H7 (cell line): ENCODE measurements around the gene CCDC141. TPM values are rescaled to one million over a fixed set of nuclear protein-coding genes. Genes with fewer than 3 reads are reported as not detected.
"Not testable (repeated sequence)": the region's sequence is repeated elsewhere in the genome, so short reads cannot be mapped to it uniquely, and the experiment has no call there.

Experiments used
- DNase-seq: peaks from one replicate; pipeline ENCODE4 v3.0.0; 2012
- H3K27me3 ChIP-seq: 2 replicates; pipeline ENCODE4 v1.6.0; 2011; ENCODE audit warnings: mild to moderate bottlenecking, low read length; ENCODE audit not compliant: control insufficient read depth, insufficient read depth
- H3K36me3 ChIP-seq: replicated peaks from 2 replicates; pipeline ENCODE4 v1.5.1; 2011; ENCODE audit warnings: low read length; ENCODE audit not compliant: control insufficient read depth, insufficient read depth
- H3K4me3 ChIP-seq: 2 replicates; pipeline ENCODE4 v1.5.1; 2011; ENCODE audit warnings: low read depth, mild to moderate bottlenecking, control low read depth, low read length, moderate library complexity; ENCODE audit not compliant: insufficient read depth
- total RNA-seq: library from RNA; depleted of rRNA; stranded (reverse); fragments of >200 nt; shearing (Covaris generic); gene quantifications from 2 replicates; pipeline ENCODE4 v1.2.3, GENCODE V29; 2014

CCDC141 gene
- total RNA-seq, 1 experiment from 2014 or later = 1.2 TPM

DNA sequence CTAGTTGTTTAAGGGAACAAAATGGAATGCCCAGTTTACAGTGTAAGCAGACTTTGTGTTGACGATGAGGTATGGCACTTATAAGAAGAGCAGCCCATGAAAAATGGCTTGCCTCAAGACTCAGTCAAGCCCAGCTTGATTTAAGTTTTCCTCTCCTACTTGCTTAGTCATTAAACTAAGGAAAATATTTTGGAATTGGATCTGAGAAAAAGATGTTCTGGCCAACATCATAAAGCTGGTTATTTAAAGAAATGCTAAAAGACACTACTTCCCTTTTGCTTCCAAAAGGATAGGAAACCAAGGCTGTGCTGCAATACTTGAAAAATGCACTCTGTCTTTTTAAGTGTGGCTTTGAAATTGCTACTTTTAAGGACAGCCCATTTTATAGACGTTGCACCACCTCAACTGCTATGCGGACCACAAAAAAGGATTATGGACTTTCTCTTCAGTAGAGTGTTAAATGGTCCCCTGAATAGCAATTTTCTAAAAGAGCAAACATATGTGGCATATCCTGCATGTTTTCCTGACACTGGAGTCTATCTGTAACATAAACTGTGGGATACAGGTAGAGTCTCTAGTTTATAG lies 32.1 kb downstream of the CCDC141 start:
- DNase-seq = no peak
- H3K27me3 ChIP-seq = no peaks in the 10 kb centered on the region
- H3K4me3 ChIP-seq = no peak overlapping the region
- no peaks in the 10 kb centered on the region for H3K36me3 ChIP-seq

- not testable (repeated sequence) for DNase-seq, H3K4me3 ChIP-seq, H3K27me3 ChIP-seq, H3K36me3 ChIP-seq
These were observed 35.7 kb downstream of the CCDC141 start for GRCh38 chr2:179014189-179014588.

DNA sequence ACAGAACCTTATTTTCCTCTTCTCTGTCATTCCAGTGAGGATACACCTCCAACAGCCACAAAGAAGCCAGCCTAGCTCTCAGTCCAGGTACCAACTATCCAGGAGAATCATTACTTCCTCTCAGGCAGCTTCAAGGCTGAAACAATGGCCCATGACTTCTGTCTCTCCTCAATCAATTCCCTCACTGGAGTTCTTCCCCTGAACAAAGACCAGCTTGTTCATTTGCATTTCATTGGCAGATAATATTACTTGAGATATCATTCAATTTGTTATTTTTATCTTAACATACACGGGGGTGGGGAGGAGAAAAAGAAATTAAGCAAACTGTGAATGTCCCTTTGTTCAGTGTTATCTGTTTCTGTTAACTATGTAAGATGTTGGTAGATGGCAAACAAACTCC lies 44.0 kb downstream of the CCDC141 start:
- Histone ChIP-seq H3K36me3 (no peaks in the 10 kb centered on the region), H3K27me3 (no peaks in the 10 kb centered on the region), H3K4me3 (no peak overlapping the region)
- no peak for DNase-seq

DNA sequence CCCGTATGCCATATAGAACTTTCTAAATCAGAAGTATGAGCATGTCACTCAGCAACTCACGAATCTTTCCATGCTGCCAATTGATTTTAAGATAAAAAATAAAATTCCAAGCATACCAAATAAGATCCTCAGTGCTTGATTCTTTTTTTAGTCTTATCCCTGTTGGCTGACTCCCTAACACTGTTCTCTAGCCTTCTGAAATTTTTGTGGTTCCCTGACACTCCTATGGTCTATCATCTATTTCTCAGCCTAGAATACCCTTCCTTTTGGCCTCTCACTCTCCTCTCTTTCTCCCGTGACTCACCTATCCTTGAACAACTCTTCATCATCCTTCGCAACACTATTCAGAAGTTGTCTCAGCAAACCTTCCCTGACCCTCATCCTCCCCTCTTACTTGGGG lies 50.5 kb downstream of the CCDC141 start:
- H3K27me3 ChIP-seq = no peaks in the 10 kb centered on the region
- H3K36me3 ChIP-seq = no peaks in the 10 kb centered on the region
- DNase-seq = no peak
- H3K4me3 ChIP-seq = no peak overlapping the region

DNA sequence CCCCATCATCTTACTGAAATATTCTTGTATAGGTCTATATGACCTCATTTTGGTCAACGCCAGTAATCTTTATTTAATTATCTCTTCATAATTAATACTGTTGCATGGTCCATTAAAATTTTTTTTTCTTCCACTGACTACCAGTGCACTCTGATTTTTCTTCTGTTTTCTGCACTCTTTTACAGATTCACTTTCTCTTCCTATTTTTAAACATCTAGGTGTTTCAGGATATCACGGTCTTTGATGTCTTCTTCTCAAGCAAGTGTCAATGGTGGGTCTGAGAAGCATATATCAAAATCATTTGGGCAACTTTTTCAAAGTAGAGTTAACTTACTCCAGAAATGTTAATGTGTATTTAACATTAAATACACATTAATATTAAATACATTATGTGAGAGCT lies 51.4 kb downstream of the CCDC141 start:
- Histone ChIP-seq H3K36me3 (no peaks in the 10 kb centered on the region), H3K27me3 (no peaks in the 10 kb centered on the region), H3K4me3 (no peak overlapping the region)
- no peak for DNase-seq

DNA sequence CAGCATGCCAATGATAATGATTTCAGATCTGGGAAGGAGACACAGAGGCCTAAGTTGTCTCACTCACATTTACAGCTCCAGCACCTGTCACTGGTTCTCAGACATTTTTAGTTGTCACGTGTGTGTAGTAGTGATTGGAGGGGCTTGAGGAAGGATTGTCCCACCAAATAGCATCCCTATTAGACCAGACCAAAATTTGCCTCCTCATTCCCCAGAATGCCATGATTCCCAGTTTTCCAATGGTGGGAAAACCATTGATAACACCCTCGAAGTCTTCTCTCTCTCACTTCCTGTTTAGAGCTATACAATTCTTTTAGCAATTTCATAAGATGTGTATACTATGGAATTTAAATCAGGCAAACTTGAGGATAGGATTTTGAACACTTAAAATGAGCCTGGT lies 52.5 kb downstream of the CCDC141 start:
- H3K27me3 ChIP-seq = no peaks in the 10 kb centered on the region
- H3K4me3 ChIP-seq = no peak overlapping the region
- H3K36me3 ChIP-seq = no peaks in the 10 kb centered on the region
- DNase-seq = no peak

- H3K4me3 ChIP-seq = no peak overlapping the region
- no peaks in the 10 kb centered on the region for H3K36me3 ChIP-seq
- DNase-seq = no peak
- H3K27me3 ChIP-seq = no peaks in the 10 kb centered on the region
These were observed 52.9 kb downstream of the CCDC141 start for GRCh38 chr2:178997067-178997466.

GRCh38 chr2:178994264-178994663 lies 55.7 kb downstream of the CCDC141 start:
- H3K4me3 ChIP-seq = no peak overlapping the region
- H3K36me3 ChIP-seq = no peaks in the 10 kb centered on the region
- H3K27me3 ChIP-seq = no peaks in the 10 kb centered on the region

DNA sequence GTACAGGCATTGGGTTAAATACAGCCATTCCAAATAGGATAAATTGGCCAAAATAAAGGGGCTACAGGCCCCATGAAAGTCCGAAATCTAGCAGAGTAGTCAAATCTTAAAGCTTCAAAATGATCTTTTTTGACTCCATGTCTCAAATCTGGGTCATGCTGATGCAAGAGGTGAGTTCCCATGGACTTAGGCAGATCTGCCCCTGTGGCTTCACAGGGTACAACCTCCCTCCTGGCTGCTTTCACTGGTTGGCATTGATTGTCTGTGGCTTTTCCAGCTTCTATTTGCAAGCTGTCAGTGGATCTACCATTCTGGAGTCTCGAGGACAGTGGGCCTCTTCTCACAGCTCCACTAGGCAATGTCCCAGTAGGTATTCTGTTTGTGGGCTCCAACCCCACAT lies 56.1 kb downstream of the CCDC141 start:
- Histone ChIP-seq H3K27me3 (no peaks in the 10 kb centered on the region), H3K4me3 (no peak overlapping the region), H3K36me3 (no peaks in the 10 kb centered on the region)
- DNase-seq = no peak

More at GRCh38 chr2:178994264-178994663, 55.7 kb downstream of the CCDC141 start:
- no peak for DNase-seq

GRCh38 chr2:178992719-178993118 lies 57.2 kb downstream of the CCDC141 start:
- H3K36me3 ChIP-seq, DNase-seq, H3K4me3 ChIP-seq, H3K27me3 ChIP-seq: not testable (repeated sequence)

GRCh38 chr2:178990533-178991241 lies 59.2 kb downstream of the CCDC141 start:
- Histone ChIP-seq H3K4me3 (no peak overlapping the region), H3K36me3 (no peaks in the 10 kb centered on the region), H3K27me3 (no peaks in the 10 kb centered on the region)
- DNase-seq = no peak

GRCh38 chr2:178989424-178989823 lies 60.5 kb downstream of the CCDC141 start:
- not testable (repeated sequence) for H3K4me3 ChIP-seq, H3K36me3 ChIP-seq, H3K27me3 ChIP-seq, DNase-seq

DNA sequence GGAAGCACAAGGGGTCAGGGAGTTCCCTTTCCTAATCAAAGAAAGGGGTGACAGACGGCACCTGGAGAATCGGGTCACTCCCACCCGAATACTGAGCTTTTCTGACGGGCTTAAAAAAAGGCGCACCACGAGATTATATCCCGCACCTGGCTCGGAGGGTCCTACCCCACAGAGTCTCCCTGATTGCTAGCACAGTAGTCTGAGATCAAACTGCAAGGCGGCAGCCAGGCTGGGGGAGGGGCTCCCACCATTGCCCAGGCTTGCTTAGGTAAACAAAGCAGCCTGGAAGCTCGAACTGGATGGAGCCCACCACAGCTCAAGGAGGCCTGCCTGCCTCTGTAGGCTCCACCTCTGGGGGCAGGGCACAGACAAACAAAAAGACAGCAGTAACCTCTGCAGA lies 67.3 kb downstream of the CCDC141 start:
- H3K4me3 ChIP-seq, DNase-seq, H3K27me3 ChIP-seq, H3K36me3 ChIP-seq: not testable (repeated sequence)

DNA sequence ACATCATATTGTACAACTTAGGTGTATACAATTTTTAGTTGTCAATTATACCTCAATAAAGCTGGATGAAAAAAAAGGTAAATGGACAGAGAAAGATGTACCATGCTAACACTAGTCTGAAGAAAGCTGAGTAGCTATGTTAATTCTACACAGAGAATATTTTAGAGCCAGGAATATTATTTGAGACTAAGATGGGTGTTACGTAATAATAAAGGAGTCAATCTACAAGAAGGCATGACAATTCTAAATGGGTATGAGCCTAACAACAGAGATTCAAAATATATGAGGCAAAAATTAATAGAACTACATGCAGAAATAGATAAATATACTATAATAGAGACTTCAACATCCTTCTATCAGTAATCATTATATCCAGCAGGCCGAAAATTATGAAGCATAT lies 69.1 kb downstream of the CCDC141 start:
- H3K27me3 ChIP-seq = no peaks in the 10 kb centered on the region
- no peak overlapping the region for H3K4me3 ChIP-seq
- H3K36me3 ChIP-seq = no peaks in the 10 kb centered on the region
- no peak for DNase-seq

DNA sequence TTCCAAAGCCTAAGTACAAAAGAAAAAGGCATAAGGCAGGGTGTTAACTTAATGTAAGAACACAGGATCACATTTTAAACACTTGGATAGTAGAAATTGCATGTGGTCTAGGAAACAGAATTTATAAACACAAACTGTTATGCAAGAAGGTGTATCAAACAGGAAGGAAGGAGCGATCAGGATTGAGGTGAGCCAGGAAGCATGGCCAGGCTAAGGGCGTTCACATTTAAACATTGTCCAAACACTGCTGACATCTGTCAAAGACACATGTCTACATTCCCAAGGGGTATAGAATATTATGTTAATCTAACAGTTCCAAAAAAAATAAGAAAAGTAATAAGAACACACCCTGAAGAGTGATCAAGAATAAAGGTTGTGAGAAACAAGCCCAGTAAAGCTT lies 71.3 kb downstream of the CCDC141 start:
- no peak overlapping the region for H3K4me3 ChIP-seq
- no peak for DNase-seq
- H3K36me3 ChIP-seq = no peaks in the 10 kb centered on the region
- no peaks in the 10 kb centered on the region for H3K27me3 ChIP-seq
